HCT116 (cell line): ENCODE measurements around the gene PM20D1. TPM values are rescaled to one million over a fixed set of nuclear protein-coding genes. Genes with fewer than 3 reads are reported as not detected.

ENCODE experiments used
- ATAC-seq: fragments of 200-7000 bp; cut with Tn5 transposase; 2 replicates; pipeline ENCODE4 v1.9.1; 2020; ENCODE audit warnings: mild to moderate bottlenecking, moderate library complexity
- BruUV-seq: library from RNA; stranded (reverse); fragments of 400-500 nt; replicated peaks from 2 replicates; lab custom pipeline; 2021; lab: Mats Ljungman, UMichigan
- CTCF ChIA-PET: fragments of 300-600 bp; sonication (Branson Sonifier 250); formaldehyde crosslinking; loops from one replicate; lab custom pipeline; 2021; ENCODE audit warnings: antibody characterized with exemption; lab: Charles Lee
- POLR2A ChIA-PET: fragments of 300-600, 350-600 bp; sonication (Branson Sonifier 250); formaldehyde crosslinking; loops from one replicate; lab custom pipeline; 2021; ENCODE audit warnings: antibody characterized with exemption; lab: Charles Lee
- RAD21 ChIA-PET, 2 experiments: fragments of 300-600 bp; sonication (Branson Sonifier 250); formaldehyde crosslinking; loops; one replicate each; lab custom pipeline; 2023; ENCODE audit warnings: low total read pairs in 2 of 2; ENCODE audit not compliant: uncharacterized antibody in 2 of 2, unreplicated experiment in 2 of 2, low non-redundant PET in 1 of 2; lab: Charles Lee
- DNase-seq: peaks from one replicate; pipeline ENCODE4 v3.0.0-alpha.2; 2010; ENCODE audit warnings: low read depth, low spot score
- H2AFZ ChIP-seq: fragments of 200-600 bp; shearing (Covaris generic), sonication (generic); 2 replicates; pipeline ENCODE4 v1.6.1; 2017; ENCODE audit warnings: low read depth, mixed run types, mixed read lengths, antibody characterized with exemption, low read length; ENCODE audit not compliant: poor library complexity, severe bottlenecking
- H3K27ac ChIP-seq: 2 replicates; pipeline ENCODE4 v1.5.1; 2012; ENCODE audit warnings: low read depth, low read length
- H3K27me3 ChIP-seq: fragments of 200-600 bp; sonication (generic); 2 replicates; pipeline ENCODE4 v1.6.1; 2016; ENCODE audit warnings: mixed run types, low read length, mixed read lengths; ENCODE audit not compliant: insufficient read depth
- H3K36me3 ChIP-seq, 2 experiments: fragments of 200-500 bp in 1 of 2; fragments of 200-600 bp in 1 of 2; sonication (Bioruptor generic) in 1 of 2; sonication (generic) in 1 of 2; 2 replicates each; pipeline versions ENCODE4 v1.5.1 to v1.6.1; 2014 to 2016; ENCODE audit warnings: low read length in 2 of 2, inconsistent platforms in 1 of 2, mixed read lengths in 1 of 2, mixed run types in 1 of 2; ENCODE audit not compliant: insufficient read depth in 2 of 2, control insufficient read depth in 1 of 2
- H3K4me1 ChIP-seq, 2 experiments: fragments of 200-600 bp in 1 of 2; sonication (generic) in 1 of 2; 2 replicates each; pipeline versions ENCODE4 v1.5.1 to v1.6.1; 2012 to 2017; ENCODE audit warnings: low read length in 2 of 2, inconsistent platforms in 1 of 2, mild to moderate bottlenecking in 1 of 2, mixed read lengths in 1 of 2, mixed run types in 1 of 2, moderate library complexity in 1 of 2; ENCODE audit not compliant: insufficient read depth in 2 of 2, control insufficient read depth in 1 of 2
- H3K4me2 ChIP-seq: fragments of 200-600 bp; sonication (generic); 2 replicates; pipeline ENCODE4 v1.6.1; 2017; ENCODE audit warnings: mixed run types, low read length, mixed read lengths
- H3K4me3 ChIP-seq, 2 experiments: fragments of 200-600 bp in 1 of 2; sonication (generic) in 1 of 2; replicated peaks in 1 of 2; 2 replicates each; pipeline ENCODE4 v1.5.1; 2011 to 2016; ENCODE audit warnings: low read length in 2 of 2, control low read depth in 1 of 2, low read depth in 1 of 2, mild to moderate bottlenecking in 1 of 2, mixed read lengths in 1 of 2, mixed run types in 1 of 2
- H3K79me2 ChIP-seq: fragments of 200-600 bp; sonication (generic); 2 replicates; pipeline ENCODE4 v1.6.1; 2017; ENCODE audit warnings: mild to moderate bottlenecking, mixed run types, low read length, moderate library complexity, mixed read lengths; ENCODE audit not compliant: insufficient read depth
- H3K9ac ChIP-seq: fragments of 200-600 bp; sonication (generic); 2 replicates; pipeline ENCODE4 v1.6.1; 2016; ENCODE audit warnings: low read length, mixed read lengths
- H3K9me2 ChIP-seq: fragments of 200-600 bp; sonication (generic), shearing (Covaris generic); 2 replicates; pipeline ENCODE4 v1.6.1; 2017; ENCODE audit warnings: mixed run types, mild to moderate bottlenecking, moderate library complexity; ENCODE audit not compliant: insufficient read depth
- H3K9me3 ChIP-seq, 2 experiments: fragments of 200-500 bp in 1 of 2; fragments of 200-600 bp in 1 of 2; sonication (Bioruptor generic) in 1 of 2; sonication (generic) in 1 of 2; 2 replicates each; pipeline ENCODE4 v1.6.1; 2014 to 2017; ENCODE audit warnings: low read length in 2 of 2, mixed read lengths in 2 of 2, inconsistent platforms in 1 of 2, low read depth in 1 of 2, mild to moderate bottlenecking in 1 of 2, mixed run types in 1 of 2, moderate library complexity in 1 of 2; ENCODE audit not compliant: control insufficient read depth in 1 of 2, insufficient read depth in 1 of 2
- H4K20me1 ChIP-seq: fragments of 200-600 bp; sonication (generic), shearing (Covaris generic); 2 replicates; pipeline ENCODE4 v1.6.1; 2017; ENCODE audit warnings: mixed run types, mild to moderate bottlenecking, moderate library complexity; ENCODE audit not compliant: insufficient read depth
- CBX3 ChIP-seq: IDR thresholded peaks from 2 replicates; pipeline ENCODE4 v1.6.1; 2012; ENCODE audit warnings: low read depth
- CEBPB ChIP-seq: IDR thresholded peaks from 2 replicates; pipeline ENCODE4 v1.6.1; 2012; ENCODE audit warnings: low read depth
- EZH2 ChIP-seq: fragments of 200-600 bp; sonication (generic); IDR thresholded peaks from 2 replicates; pipeline ENCODE4 v1.6.1; 2017; ENCODE audit warnings: antibody characterized with exemption, mixed run types
- EZH2phosphoT487 ChIP-seq: fragments of 200-600 bp; IDR thresholded peaks from 2 replicates; pipeline ENCODE4 v1.6.1; 2018; ENCODE audit warnings: antibody characterized with exemption, borderline replicate concordance
- POLR2AphosphoS5 ChIP-seq: IDR thresholded peaks from 2 replicates; pipeline ENCODE4 v1.6.1; 2011; ENCODE audit warnings: mild to moderate bottlenecking, low read depth, low read length, moderate library complexity
- RAD21 ChIP-seq: IDR thresholded peaks from 2 replicates; pipeline ENCODE4 v1.6.1; 2012; ENCODE audit warnings: low read depth, mild to moderate bottlenecking
- SP1 ChIP-seq: IDR thresholded peaks from 2 replicates; pipeline ENCODE4 v1.6.1; 2012; ENCODE audit warnings: low read depth
- SRF ChIP-seq: IDR thresholded peaks from 2 replicates; pipeline ENCODE4 v1.6.1; 2012; ENCODE audit warnings: low read depth
- TCF7L2 ChIP-seq: IDR thresholded peaks from 2 replicates; pipeline ENCODE4 v1.7.0; 2011; ENCODE audit warnings: borderline replicate concordance, inconsistent platforms; ENCODE audit not compliant: insufficient read depth, insufficient read length; ENCODE audit errors: extremely low read depth
- YY1 ChIP-seq: IDR thresholded peaks from 2 replicates; pipeline ENCODE4 v1.6.1; 2011; ENCODE audit warnings: low read length, low read depth, moderate library complexity, mild to moderate bottlenecking; ENCODE audit not compliant: insufficient replicate concordance; ENCODE audit errors: extremely low read depth
- ZFX ChIP-seq: fragments of 450-650 bp; IDR thresholded peaks from 2 replicates; pipeline ENCODE4 v1.6.1; 2017
- ZNF274 ChIP-seq: fragments of 200-500 bp; sonication (Bioruptor generic); IDR thresholded peaks from 2 replicates; pipeline ENCODE4 v1.6.1; 2014; ENCODE audit warnings: mild to moderate bottlenecking, low read depth, low read length, inconsistent platforms
- intact Hi-C: fragments of 100-400 bp; cut with micrococcal nuclease; formaldehyde crosslinking; loops from 2 replicates; pipeline ENCODE4 v1.10.0; 2022
- total RNA-seq: library from RNA; stranded (reverse); gene quantifications from one replicate; pipeline ENCODE4 v1.2.1, GENCODE V29; 2021; ENCODE audit not compliant: unreplicated experiment
- TF ChIP-seq, protein P1 (sequence below): IDR thresholded peaks from 2 replicates; pipeline ENCODE4 v1.6.1; 2012; ENCODE audit warnings: low read depth

The PM20D1 gene
- total RNA-seq, 1 experiment from 2014 or later = not detected

DNA sequence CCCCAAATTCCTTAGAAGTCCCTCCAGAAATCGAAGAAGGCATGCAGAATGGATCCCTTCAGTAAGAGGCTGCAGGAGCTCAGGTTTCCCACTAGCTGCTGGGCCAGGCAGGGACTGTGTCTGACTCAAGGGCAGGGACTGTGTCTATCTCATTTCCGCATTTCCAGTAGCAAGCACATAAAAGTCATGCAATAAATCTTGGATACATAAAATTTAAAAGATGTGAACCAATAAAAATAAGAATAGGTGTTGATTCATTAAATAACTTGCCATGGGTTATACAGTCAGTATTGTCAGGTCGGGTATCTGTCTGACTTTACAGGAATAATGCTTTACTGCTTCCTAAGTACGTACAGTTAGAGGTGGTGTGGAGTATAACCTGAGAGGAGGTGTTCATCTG is 15.2 kb downstream of the PM20D1 start:
- CTCF ChIA-PET = no interaction called here
- Histone ChIP-seq H3K9me2 (no peaks in the 10 kb centered on the region), H3K9ac (no peak overlapping the region), H4K20me1 (no peaks in the 10 kb centered on the region), H3K4me3 (no peak overlapping the region), H3K4me1 (peaks cover 0 to 5% of the 10 kb centered on the region in 2 experiments; a peak in 1 of 4 replicates), H2AFZ (no peak overlapping the region), H3K4me2 (no peak overlapping the region), H3K27me3 (no peaks in the 10 kb centered on the region), H3K36me3 (no peaks in the 10 kb centered on the region), H3K27ac (no peak overlapping the region), H3K79me2 (no peaks in the 10 kb centered on the region), H3K9me3 (no peaks in the 10 kb centered on the region)
- TF ChIP-seq CEBPB (no peak), TCF7L2 (no peak), EZH2 (no peak), RAD21 (no peak), POLR2AphosphoS5 (no peak), SRF (no peak), CBX3 (no peak), EZH2phosphoT487 (no peak), ZFX (no peak), ZNF274 (no peak), SP1 (no peak), YY1 (no peak)
- TF ChIP-seq, protein P1, sequence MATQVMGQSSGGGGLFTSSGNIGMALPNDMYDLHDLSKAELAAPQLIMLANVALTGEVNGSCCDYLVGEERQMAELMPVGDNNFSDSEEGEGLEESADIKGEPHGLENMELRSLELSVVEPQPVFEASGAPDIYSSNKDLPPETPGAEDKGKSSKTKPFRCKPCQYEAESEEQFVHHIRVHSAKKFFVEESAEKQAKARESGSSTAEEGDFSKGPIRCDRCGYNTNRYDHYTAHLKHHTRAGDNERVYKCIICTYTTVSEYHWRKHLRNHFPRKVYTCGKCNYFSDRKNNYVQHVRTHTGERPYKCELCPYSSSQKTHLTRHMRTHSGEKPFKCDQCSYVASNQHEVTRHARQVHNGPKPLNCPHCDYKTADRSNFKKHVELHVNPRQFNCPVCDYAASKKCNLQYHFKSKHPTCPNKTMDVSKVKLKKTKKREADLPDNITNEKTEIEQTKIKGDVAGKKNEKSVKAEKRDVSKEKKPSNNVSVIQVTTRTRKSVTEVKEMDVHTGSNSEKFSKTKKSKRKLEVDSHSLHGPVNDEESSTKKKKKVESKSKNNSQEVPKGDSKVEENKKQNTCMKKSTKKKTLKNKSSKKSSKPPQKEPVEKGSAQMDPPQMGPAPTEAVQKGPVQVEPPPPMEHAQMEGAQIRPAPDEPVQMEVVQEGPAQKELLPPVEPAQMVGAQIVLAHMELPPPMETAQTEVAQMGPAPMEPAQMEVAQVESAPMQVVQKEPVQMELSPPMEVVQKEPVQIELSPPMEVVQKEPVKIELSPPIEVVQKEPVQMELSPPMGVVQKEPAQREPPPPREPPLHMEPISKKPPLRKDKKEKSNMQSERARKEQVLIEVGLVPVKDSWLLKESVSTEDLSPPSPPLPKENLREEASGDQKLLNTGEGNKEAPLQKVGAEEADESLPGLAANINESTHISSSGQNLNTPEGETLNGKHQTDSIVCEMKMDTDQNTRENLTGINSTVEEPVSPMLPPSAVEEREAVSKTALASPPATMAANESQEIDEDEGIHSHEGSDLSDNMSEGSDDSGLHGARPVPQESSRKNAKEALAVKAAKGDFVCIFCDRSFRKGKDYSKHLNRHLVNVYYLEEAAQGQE = no peak
- intact Hi-C loops = no loop called here
- RAD21 ChIA-PET = no interaction called here
- POLR2A ChIA-PET = no interaction called here
- ATAC-seq (no peak), DNase-seq (no peak)
- no TSS peak for BruUV-seq
